ENCODE results near the gene HADHB. TPM values are rescaled to one million over a fixed set of nuclear protein-coding genes. Genes with fewer than 3 reads are reported as not detected.

Gene HADHB
- total and polyA plus RNA-seq, 2 of the 13 experiments (the other 11 are each of a cell fraction or from before 2014, with no cell fraction given): 112 to 238 TPM

DNA sequence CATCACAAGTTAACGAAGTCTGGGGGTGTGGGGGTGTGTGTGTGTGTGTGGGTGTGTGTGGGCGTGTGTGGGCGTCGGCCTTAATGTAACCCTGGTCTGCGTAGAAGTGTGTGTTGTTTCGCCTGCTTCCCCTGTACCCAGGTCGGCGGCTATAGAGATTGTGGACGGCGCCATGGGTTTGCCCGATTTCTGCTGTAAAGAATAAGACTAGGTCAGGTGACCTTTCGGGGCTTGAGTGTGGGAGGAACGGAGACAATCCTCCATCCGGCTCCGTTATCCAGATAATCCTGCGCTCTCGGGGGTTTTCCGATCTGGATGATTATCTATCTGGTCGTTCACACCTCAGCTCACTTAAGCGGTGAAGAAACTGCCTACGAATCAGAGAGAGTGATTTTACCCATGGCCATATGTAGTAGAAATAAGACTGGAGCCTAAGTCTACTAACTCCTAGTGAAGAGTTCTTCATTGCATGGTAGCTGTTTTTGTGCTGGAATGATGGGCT lies 543 bp downstream of the HADHB start (continued):
- TF ChIP-seq ZNF503 (CRISPR knock-in tag; IDR thresholded peaks at IDR 0.05): no peak
- TF ChIP-seq SMAD1 (CRISPR knock-in tag; IDR thresholded peaks at IDR 0.05; ENCODE audit: borderline replicate concordance, low read depth): peak; percentile 17; the same call in 1 of the 2 replicates
- 0 out of 2 replicates have a peak, but pooled peaks have one; percentile 57 for TF ChIP-seq ARNTL (CRISPR knock-in tag; IDR thresholded peaks at IDR 0.05)
- TF ChIP-seq, protein P1, sequence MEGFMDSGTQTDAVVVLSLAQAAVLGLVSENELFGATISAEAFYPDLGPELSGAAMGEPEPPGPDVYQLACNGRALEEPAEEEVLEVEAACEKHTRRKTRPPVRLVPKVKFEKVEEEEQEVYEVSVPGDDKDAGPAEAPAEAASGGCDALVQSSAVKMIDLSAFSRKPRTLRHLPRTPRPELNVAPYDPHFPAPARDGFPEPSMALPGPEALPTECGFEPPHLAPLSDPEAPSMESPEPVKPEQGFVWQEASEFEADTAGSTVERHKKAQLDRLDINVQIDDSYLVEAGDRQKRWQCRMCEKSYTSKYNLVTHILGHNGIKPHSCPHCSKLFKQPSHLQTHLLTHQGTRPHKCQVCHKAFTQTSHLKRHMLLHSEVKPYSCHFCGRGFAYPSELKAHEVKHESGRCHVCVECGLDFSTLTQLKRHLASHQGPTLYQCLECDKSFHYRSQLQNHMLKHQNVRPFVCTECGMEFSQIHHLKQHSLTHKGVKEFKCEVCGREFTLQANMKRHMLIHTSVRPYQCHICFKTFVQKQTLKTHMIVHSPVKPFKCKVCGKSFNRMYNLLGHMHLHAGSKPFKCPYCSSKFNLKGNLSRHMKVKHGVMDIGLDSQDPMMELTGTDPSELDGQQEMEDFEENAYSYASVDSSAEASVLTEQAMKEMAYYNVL (CRISPR knock-in tag; IDR thresholded peaks at IDR 0.05; ENCODE audit: borderline replicate concordance): no peak
- TF ChIP-seq ETV5 (CRISPR knock-in tag; IDR thresholded peaks at IDR 0.05; ENCODE audit: borderline replicate concordance): no peak
- no peak for TF ChIP-seq SRSF9 (IDR thresholded peaks at IDR 0.05; ENCODE audit: borderline replicate concordance, insufficient read depth, low read depth, low read length, poor library complexity, severe bottlenecking)
- TF ChIP-seq UBTF (CRISPR knock-in tag; IDR thresholded peaks at IDR 0.05): no peak
- no peak for TF ChIP-seq SALL1 (CRISPR knock-in tag; IDR thresholded peaks at IDR 0.05)
- TF ChIP-seq BORCS8-MEF2B (CRISPR knock-in tag; IDR thresholded peaks at IDR 0.05): 0 out of 2 replicates have a peak, but pooled peaks have one; percentile 41
- TF ChIP-seq, protein P2, sequence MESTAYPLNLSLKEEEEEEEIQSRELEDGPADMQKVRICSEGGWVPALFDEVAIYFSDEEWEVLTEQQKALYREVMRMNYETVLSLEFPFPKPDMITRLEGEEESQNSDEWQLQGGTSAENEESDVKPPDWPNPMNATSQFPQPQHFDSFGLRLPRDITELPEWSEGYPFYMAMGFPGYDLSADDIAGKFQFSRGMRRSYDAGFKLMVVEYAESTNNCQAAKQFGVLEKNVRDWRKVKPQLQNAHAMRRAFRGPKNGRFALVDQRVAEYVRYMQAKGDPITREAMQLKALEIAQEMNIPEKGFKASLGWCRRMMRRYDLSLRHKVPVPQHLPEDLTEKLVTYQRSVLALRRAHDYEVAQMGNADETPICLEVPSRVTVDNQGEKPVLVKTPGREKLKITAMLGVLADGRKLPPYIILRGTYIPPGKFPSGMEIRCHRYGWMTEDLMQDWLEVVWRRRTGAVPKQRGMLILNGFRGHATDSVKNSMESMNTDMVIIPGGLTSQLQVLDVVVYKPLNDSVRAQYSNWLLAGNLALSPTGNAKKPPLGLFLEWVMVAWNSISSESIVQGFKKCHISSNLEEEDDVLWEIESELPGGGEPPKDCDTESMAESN (CRISPR knock-in tag; conservative IDR thresholded peaks at IDR 0.05): no peak
- no peak for TF ChIP-seq ZFAT (CRISPR knock-in tag; conservative IDR thresholded peaks at IDR 0.05)
- TF ChIP-seq AHDC1 (CRISPR knock-in tag; IDR thresholded peaks at IDR 0.05; ENCODE audit: borderline replicate concordance): no peak
- TF ChIP-seq ZMYM3 (CRISPR knock-in tag; IDR thresholded peaks at IDR 0.05): no peak
- TF ChIP-seq PRPF4 (IDR thresholded peaks at IDR 0.05; ENCODE audit: low read depth, low read length, poor library complexity, severe bottlenecking): no peak
